ENCODE measurements around the gene CHRDL2. TPM values are rescaled to one million over a fixed set of nuclear protein-coding genes. Genes with fewer than 3 reads are reported as not detected.

CHRDL2 gene
- total RNA-seq, 1 donor from 2014 or later, result not detected

GRCh38 chr11:74777038-74777437, 45.8 kb upstream of the CHRDL2 start:
- H3K4me1 Mint-ChIP-seq, result peaks cover 27% of the 10 kb centered on the region
- no peak for TF ChIP-seq CTCF (IDR thresholded peaks at IDR 0.05)
- intact Hi-C loops (cut with micrococcal nuclease), result no loop called here
- H3K27me3 Mint-ChIP-seq, result no peaks in the 10 kb centered on the region
- POLR2A ChIA-PET, result no interaction called here
- CTCF ChIA-PET, result interaction anchor here (0.6 kb wide), 1 partner anchor 1231 kb away, joined by 3 read pairs; no protein-coding TSS in a partner anchor
- H3K36me3 Mint-ChIP-seq (ENCODE audit: low read depth), result peaks cover 20% of the 10 kb centered on the region
- H3K27ac Mint-ChIP-seq, result no peak overlapping the region
- no peak for DNase-seq
- no peak for ATAC-seq (ENCODE audit: low read depth)
- H3K9me3 Mint-ChIP-seq, result no peaks in the 10 kb centered on the region
- H3K4me3 Mint-ChIP-seq, result no peak overlapping the region

- POLR2A ChIA-PET, result no interaction called here
- no peak for ATAC-seq (ENCODE audit: low read depth)
- no peak overlapping the region for H3K27ac Mint-ChIP-seq
These were observed 45.3 kb upstream of the CHRDL2 start for GRCh38 chr11:74776546-74776945.

GRCh38 chr11:74775762-74776161, 44.5 kb upstream of the CHRDL2 start:
- no peak for ATAC-seq (ENCODE audit: low read depth)
- intact Hi-C loops (cut with micrococcal nuclease), result no loop called here
- Mint-ChIP-seq H3K36me3 (ENCODE audit: low read depth) (peaks cover 20% of the 10 kb centered on the region), H3K27ac (no peak overlapping the region), H3K9me3 (no peaks in the 10 kb centered on the region), H3K4me1 (peaks cover 31% of the 10 kb centered on the region), H3K4me3 (no peak overlapping the region), H3K27me3 (no peaks in the 10 kb centered on the region)
- no peak for TF ChIP-seq CTCF (IDR thresholded peaks at IDR 0.05)
- CTCF ChIA-PET, result no interaction called here
- POLR2A ChIA-PET, result no interaction called here
- DNase-seq, result no peak

More at GRCh38 chr11:74776546-74776945, 45.3 kb upstream of the CHRDL2 start:
- Mint-ChIP-seq H3K4me3 (no peak overlapping the region), H3K4me1 (peaks cover 27% of the 10 kb centered on the region), H3K9me3 (no peaks in the 10 kb centered on the region), H3K27me3 (no peaks in the 10 kb centered on the region), H3K36me3 (ENCODE audit: low read depth) (peaks cover 20% of the 10 kb centered on the region)
- intact Hi-C loops (cut with micrococcal nuclease), result no loop called here
- CTCF ChIA-PET, result interaction anchor here (0.6 kb wide), 1 partner anchor 1231 kb away, joined by 3 read pairs; no protein-coding TSS in a partner anchor
- no peak for DNase-seq
- no peak for TF ChIP-seq CTCF (IDR thresholded peaks at IDR 0.05)

- peaks cover 20% of the 10 kb centered on the region for H3K36me3 Mint-ChIP-seq (ENCODE audit: low read depth)
- no peak overlapping the region for H3K27ac Mint-ChIP-seq
- DNase-seq, result no peak
- peaks cover 48% of the 10 kb centered on the region for H3K4me1 Mint-ChIP-seq
- H3K4me3 Mint-ChIP-seq, result no peak overlapping the region
- ChIA-PET POLR2A (no interaction called here), CTCF (interaction anchor here (1.8 kb wide), 1 partner anchor 33 kb away, joined by 4 read pairs; no protein-coding TSS in a partner anchor)
- H3K27me3 Mint-ChIP-seq, result no peaks in the 10 kb centered on the region
- intact Hi-C loops (cut with micrococcal nuclease), result no loop called here
- no peak for ATAC-seq (ENCODE audit: low read depth)
- H3K9me3 Mint-ChIP-seq, result no peaks in the 10 kb centered on the region
- no peak for TF ChIP-seq CTCF (IDR thresholded peaks at IDR 0.05)
These were observed 42.2 kb upstream of the CHRDL2 start for GRCh38 chr11:74773476-74773875.

- ChIA-PET POLR2A (no interaction called here), CTCF (no interaction called here)
- no peak for DNase-seq
- Mint-ChIP-seq H3K4me1 (peaks cover 51% of the 10 kb centered on the region), H3K9me3 (no peaks in the 10 kb centered on the region), H3K27me3 (no peaks in the 10 kb centered on the region), H3K27ac (no peak overlapping the region), H3K4me3 (no peak overlapping the region), H3K36me3 (ENCODE audit: low read depth) (peaks cover 10% of the 10 kb centered on the region)
- TF ChIP-seq CTCF (IDR thresholded peaks at IDR 0.05), result no peak
- intact Hi-C loops (cut with micrococcal nuclease), result no loop called here
- no peak for ATAC-seq (ENCODE audit: low read depth)
These were observed 39.9 kb upstream of the CHRDL2 start for GRCh38 chr11:74771139-74771538.
